GM18520 (cell line): Measurements from ENCODE around the gene CDK7.
"Not testable (repeated sequence)": the region's sequence is repeated elsewhere in the genome, so short reads cannot be mapped to it uniquely, and the experiment has no call there.

ENCODE experiments used
- ATAC-seq: cut with Tn5 transposase; IDR thresholded peaks from one replicate; pipeline ENCODE4 v1.9.1; 2021; ENCODE audit not compliant: unreplicated experiment

The CDK7 gene

GRCh38 chr5:69234457-69235268 is at the start of gene CDK7:
CDK7 (plus strand) TSS chr5:69234886; CDS start chr5:69234976, 90 bp downstream.
- ATAC-seq, result peak; percentile 91

GRCh38 chr5:69187342-69187741 is 47.3 kb upstream of the CDK7 start:
- ATAC-seq, result no peak

GRCh38 chr5:69188811-69189161 is 45.9 kb upstream of the CDK7 start:
- ATAC-seq, result no peak

- ATAC-seq, result peak; percentile 77
Observed at GRCh38 chr5:69189162-69190086, 45.3 kb upstream of the CDK7 start, which contains the start of gene CENPH. CENPH (plus strand) TSS chr5:69189583; CDS start chr5:69189635, 52 bp downstream.

- ATAC-seq, result no peak
Observed at GRCh38 chr5:69202497-69202896, 32.2 kb upstream of the CDK7 start.

GRCh38 chr5:69206528-69207190 is 28.0 kb upstream of the CDK7 start:
- ATAC-seq, result no peak

GRCh38 chr5:69209602-69210001 is 25.1 kb upstream of the CDK7 start:
- ATAC-seq, result no peak

- ATAC-seq, result no peak
Observed at GRCh38 chr5:69211200-69211599, 23.5 kb upstream of the CDK7 start.

- ATAC-seq, result no peak
Observed at GRCh38 chr5:69212022-69212421, 22.7 kb upstream of the CDK7 start.

- no peak for ATAC-seq
Observed at GRCh38 chr5:69213513-69214215, 21.0 kb upstream of the CDK7 start.

GRCh38 chr5:69217151-69217511 is 17.6 kb upstream of the CDK7 start:
- no peak for ATAC-seq

GRCh38 chr5:69217548-69218526 is 16.8 kb upstream of the CDK7 start:
- ATAC-seq, result peak; percentile 83

GRCh38 chr5:69219939-69220338 is 14.7 kb upstream of the CDK7 start:
- no peak for ATAC-seq

GRCh38 chr5:69220371-69220770 is 14.3 kb upstream of the CDK7 start:
- ATAC-seq, result not testable (repeated sequence)

GRCh38 chr5:69220833-69221232 is 13.9 kb upstream of the CDK7 start:
- ATAC-seq, result not testable (repeated sequence)

- no peak for ATAC-seq
Observed at GRCh38 chr5:69224520-69224919, 10.2 kb upstream of the CDK7 start.

- no peak for ATAC-seq
Observed at GRCh38 chr5:69225860-69226259, 8.8 kb upstream of the CDK7 start.

GRCh38 chr5:69230181-69230580 is 4.5 kb upstream of the CDK7 start:
- ATAC-seq, result no peak

- no peak for ATAC-seq
Observed at GRCh38 chr5:69231281-69231680, 3.4 kb upstream of the CDK7 start.

GRCh38 chr5:69231851-69232250 is 2.8 kb upstream of the CDK7 start:
- no peak for ATAC-seq
